ENCODE results near the gene CCDC51.
"Not testable (repeated sequence)": the region's sequence is repeated elsewhere in the genome, so short reads cannot be mapped to it uniquely, and the experiment has no call there.

The CCDC51 gene, protein sequence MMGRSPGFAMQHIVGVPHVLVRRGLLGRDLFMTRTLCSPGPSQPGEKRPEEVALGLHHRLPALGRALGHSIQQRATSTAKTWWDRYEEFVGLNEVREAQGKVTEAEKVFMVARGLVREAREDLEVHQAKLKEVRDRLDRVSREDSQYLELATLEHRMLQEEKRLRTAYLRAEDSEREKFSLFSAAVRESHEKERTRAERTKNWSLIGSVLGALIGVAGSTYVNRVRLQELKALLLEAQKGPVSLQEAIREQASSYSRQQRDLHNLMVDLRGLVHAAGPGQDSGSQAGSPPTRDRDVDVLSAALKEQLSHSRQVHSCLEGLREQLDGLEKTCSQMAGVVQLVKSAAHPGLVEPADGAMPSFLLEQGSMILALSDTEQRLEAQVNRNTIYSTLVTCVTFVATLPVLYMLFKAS

DNA sequence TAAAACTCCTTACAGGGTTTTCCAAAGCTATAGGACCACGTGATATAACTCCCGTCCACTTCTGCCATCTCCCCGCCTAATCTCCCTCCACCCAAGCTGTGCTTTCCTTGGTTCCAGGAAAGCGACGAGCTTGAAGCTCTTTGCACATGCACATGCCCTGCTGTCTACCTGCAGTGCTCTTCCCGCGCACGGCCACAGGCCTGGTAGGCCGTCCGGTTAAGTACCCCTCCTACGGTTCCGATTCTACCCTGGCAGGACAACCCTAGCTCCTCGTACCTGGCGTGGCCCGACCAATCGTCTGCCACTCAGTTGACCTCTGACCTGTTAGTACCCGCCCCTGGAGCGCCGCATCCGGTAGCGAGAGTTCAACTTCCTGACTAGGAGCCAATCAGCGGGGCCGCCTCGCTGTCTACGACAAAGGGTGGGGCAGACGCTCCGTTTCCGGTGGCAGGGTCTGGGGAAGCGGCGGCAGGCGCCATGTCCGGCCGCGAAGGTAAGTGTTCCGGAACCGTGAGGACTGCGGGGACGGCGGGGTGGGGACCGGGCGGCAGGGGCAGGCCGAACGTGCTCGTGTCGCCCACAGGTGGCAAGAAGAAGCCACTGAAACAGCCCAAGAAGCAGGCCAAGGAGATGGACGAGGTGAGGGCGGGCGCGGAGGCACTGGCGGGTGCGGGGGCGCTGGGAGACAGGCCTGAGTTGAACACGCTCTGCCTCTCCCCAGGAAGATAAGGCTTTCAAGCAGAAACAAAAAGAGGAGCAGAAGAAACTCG lies at the start of gene CCDC51, which contains the start of gene TMA7:
Gene CCDC51, minus strand, starts transcription at position 300 of the 770 bp plus-strand sequence. CDS start 4,991 bp downstream, outside the sequence.
Gene TMA7, plus strand, starts transcription at position 438 of the 770 bp plus-strand sequence. Its CDS starts 40 bp downstream, at position 478.
- H3K36me3 ChIP-seq (replicated peaks), result peaks cover 15% of the 10 kb centered on the region
- H3K4me3 ChIP-seq (ENCODE audit: low read depth, low read length), result peak within 1 kb of the TSS; percentile 98
- in situ Hi-C loops (cut with HindIII; ENCODE audit: low pct_ligation_motif_present, low sequenced_read_pairs), result loop anchor here (25.0 kb wide), 1 partner anchor 178 kb away; no protein-coding TSS in a partner anchor
- DNase-seq, result peak; percentile 96
- peak within 1 kb of the TSS; percentile 81 for H3K27ac ChIP-seq
- no peaks in the 10 kb centered on the region for H3K27me3 ChIP-seq (replicated peaks)
- TF ChIP-seq CTCF (IDR thresholded peaks at IDR 0.05; ENCODE audit: low read depth, low read length, missing control alignments), result no peak

GRCh38 chr3:48486952-48487351 lies 47.0 kb upstream of the CCDC51 start:
- Histone ChIP-seq H3K27me3 (replicated peaks) (no peaks in the 10 kb centered on the region), H3K4me3 (ENCODE audit: low read depth, low read length) (no peak overlapping the region), H3K36me3 (replicated peaks) (no peaks in the 10 kb centered on the region), H3K27ac (no peak overlapping the region)
- no peak for TF ChIP-seq CTCF (IDR thresholded peaks at IDR 0.05; ENCODE audit: low read depth, low read length, missing control alignments)
- in situ Hi-C loops (cut with HindIII; ENCODE audit: low pct_ligation_motif_present, low sequenced_read_pairs), result no loop called here
- DNase-seq, result no peak

DNA sequence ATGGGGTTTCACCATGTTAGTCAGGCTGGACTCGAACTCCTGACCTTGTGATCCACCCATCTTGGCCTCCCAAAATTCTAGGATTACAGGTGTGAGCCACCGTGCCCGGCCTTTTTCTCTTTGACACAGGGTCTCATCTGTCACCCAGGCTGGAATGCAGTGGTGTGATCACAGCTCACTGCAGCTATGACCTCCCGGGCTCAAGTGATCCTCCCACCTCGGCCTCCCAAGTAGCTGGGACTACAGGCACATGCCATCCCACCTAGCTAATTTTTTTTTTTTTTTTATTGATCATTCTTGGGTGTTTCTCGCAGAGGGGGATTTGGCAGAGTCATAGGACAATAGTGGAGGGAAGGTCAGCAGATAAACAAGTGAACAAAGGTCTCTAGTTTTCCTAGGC lies 42.9 kb upstream of the CCDC51 start:
- in situ Hi-C loops (cut with HindIII; ENCODE audit: low pct_ligation_motif_present, low sequenced_read_pairs); H3K4me3 ChIP-seq (ENCODE audit: low read depth, low read length); H3K27me3 ChIP-seq (replicated peaks); DNase-seq; H3K27ac ChIP-seq; H3K36me3 ChIP-seq (replicated peaks): not testable (repeated sequence)

- H3K27me3 ChIP-seq (replicated peaks); H3K27ac ChIP-seq; in situ Hi-C loops (cut with HindIII; ENCODE audit: low pct_ligation_motif_present, low sequenced_read_pairs); H3K36me3 ChIP-seq (replicated peaks); H3K4me3 ChIP-seq (ENCODE audit: low read depth, low read length); DNase-seq: not testable (repeated sequence)
Measured at GRCh38 chr3:48480891-48481290, 41.0 kb upstream of the CCDC51 start.

GRCh38 chr3:48478626-48479555 lies 39.0 kb upstream of the CCDC51 start:
- Histone ChIP-seq H3K27ac (no peak overlapping the region), H3K27me3 (replicated peaks) (no peaks in the 10 kb centered on the region), H3K36me3 (replicated peaks) (no peaks in the 10 kb centered on the region), H3K4me3 (ENCODE audit: low read depth, low read length) (no peak overlapping the region)
- DNase-seq, result no peak
- in situ Hi-C loops (cut with HindIII; ENCODE audit: low pct_ligation_motif_present, low sequenced_read_pairs), result no loop called here
- no peak for TF ChIP-seq CTCF (IDR thresholded peaks at IDR 0.05; ENCODE audit: low read depth, low read length, missing control alignments)

DNA sequence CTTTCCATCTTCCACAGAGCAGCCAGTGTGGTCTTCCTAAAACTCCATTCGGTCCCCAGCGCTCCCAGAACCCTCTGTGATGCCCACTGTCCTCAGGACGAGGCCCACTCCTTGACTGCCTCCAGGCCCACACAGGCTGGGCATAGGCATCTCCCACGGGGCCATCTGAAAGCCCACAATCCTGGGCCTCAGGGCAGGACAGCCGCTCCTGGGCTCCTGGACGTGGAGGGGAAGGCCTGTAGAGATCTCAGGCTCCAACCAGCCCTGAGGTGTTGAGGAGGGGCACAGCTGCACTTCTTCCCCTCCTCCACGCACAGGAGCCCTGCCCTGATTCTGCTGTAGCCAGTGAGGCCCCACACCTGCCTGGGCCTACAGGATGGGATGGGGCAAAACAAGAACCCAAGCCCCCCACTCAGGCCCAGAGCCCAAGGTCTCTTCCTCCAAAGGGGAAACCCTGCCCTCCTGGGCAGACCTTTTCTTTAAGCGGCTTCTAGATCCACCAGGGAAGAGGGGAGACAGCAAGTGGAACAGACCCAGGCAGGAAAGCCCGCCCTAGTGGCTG lies 38.1 kb upstream of the CCDC51 start:
- Histone ChIP-seq H3K36me3 (replicated peaks) (no peaks in the 10 kb centered on the region), H3K27me3 (replicated peaks) (no peaks in the 10 kb centered on the region), H3K4me3 (ENCODE audit: low read depth, low read length) (no peak overlapping the region), H3K27ac (no peak overlapping the region)
- TF ChIP-seq CTCF (IDR thresholded peaks at IDR 0.05; ENCODE audit: low read depth, low read length, missing control alignments), result no peak
- in situ Hi-C loops (cut with HindIII; ENCODE audit: low pct_ligation_motif_present, low sequenced_read_pairs), result no loop called here
- no peak for DNase-seq

Data from brain microvascular endothelial cell (primary cell).